GM12864 (cell line): ENCODE data around the gene CS.

Experiments
- DNase-seq: peaks from one replicate; pipeline ENCODE4 v3.0.0-alpha.2; 2011; ENCODE audit warnings: low read depth
- H3K4me3 ChIP-seq: 2 replicates; pipeline ENCODE4 v1.5.1; 2011; ENCODE audit warnings: mild to moderate bottlenecking, low read depth, low read length, control low read depth
- TF ChIP-seq, protein P1 (sequence below): IDR thresholded peaks from 2 replicates; pipeline ENCODE4 v1.5.1; 2011; ENCODE audit warnings: low read depth, mild to moderate bottlenecking, moderate library complexity, low read length, control low read depth, inconsistent platforms; ENCODE audit errors: missing control alignments

Gene CS

DNA sequence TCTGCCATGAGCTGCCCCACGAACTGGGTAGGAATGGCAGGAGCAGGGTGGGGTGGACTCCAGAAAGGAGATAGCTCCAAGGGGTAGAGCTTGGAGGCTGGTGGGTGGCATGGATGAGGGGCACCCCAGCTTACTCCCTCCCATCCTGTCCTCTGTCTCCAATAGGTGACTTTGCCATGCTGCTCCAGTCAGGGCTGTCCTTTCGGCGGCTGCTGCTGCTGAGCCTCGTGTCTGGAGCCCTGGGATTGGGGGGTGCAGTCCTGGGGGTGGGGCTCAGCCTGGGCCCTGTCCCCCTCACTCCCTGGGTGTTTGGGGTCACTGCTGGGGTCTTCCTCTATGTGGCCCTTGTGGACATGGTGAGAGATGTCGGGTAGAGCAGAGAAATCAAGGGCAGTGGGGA lies 63.1 kb downstream of the CS start:
- TF ChIP-seq, protein P1, sequence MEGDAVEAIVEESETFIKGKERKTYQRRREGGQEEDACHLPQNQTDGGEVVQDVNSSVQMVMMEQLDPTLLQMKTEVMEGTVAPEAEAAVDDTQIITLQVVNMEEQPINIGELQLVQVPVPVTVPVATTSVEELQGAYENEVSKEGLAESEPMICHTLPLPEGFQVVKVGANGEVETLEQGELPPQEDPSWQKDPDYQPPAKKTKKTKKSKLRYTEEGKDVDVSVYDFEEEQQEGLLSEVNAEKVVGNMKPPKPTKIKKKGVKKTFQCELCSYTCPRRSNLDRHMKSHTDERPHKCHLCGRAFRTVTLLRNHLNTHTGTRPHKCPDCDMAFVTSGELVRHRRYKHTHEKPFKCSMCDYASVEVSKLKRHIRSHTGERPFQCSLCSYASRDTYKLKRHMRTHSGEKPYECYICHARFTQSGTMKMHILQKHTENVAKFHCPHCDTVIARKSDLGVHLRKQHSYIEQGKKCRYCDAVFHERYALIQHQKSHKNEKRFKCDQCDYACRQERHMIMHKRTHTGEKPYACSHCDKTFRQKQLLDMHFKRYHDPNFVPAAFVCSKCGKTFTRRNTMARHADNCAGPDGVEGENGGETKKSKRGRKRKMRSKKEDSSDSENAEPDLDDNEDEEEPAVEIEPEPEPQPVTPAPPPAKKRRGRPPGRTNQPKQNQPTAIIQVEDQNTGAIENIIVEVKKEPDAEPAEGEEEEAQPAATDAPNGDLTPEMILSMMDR, result no peak
- H3K4me3 ChIP-seq, result no peak overlapping the region
- DNase-seq, result no peak

GRCh38 chr12:56236091-56236490 lies 64.0 kb downstream of the CS start:
- DNase-seq, result no peak
- TF ChIP-seq, protein P1, result no peak
- no peak overlapping the region for H3K4me3 ChIP-seq

DNA sequence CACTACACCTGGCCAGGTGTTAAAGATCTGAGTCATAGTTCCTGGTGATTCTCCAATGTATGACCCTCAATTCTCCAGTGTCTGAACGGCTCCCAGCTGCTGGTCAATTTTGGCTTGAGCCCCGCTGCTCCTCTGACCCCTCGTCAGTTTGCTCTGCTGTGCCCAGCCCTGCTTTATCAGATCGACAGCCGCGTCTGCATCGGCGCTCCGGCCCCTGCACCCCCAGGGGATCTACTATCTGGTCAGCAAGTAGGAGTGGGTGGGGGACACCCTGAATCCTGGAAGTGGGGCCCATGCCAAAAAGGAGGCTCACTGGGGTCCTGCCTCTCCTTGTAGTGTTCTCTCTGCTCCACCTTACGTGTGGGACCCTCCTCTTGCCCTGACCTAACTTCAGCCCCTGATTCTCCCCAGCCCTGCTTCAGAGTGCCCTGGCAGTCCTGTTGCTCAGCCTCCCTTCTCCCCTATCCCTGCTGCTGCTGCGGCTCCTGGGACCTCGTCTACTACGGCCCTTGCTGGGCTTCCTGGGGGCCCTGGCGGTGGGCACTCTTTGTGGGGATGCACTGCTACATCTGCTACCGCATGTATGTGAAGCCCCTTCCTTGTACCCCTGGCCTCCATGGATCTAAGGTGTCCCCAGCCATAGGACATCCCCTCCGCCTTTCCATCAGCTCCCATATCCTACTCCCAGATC lies 65.2 kb downstream of the CS start:
- no peak for DNase-seq
- TF ChIP-seq, protein P1, result no peak
- H3K4me3 ChIP-seq, result no peak overlapping the region

GRCh38 chr12:56231184-56231582 lies 68.9 kb downstream of the CS start:
- no peak overlapping the region for H3K4me3 ChIP-seq
- no peak for DNase-seq
- TF ChIP-seq, protein P1, result no peak

- DNase-seq, result no peak
- no peak overlapping the region for H3K4me3 ChIP-seq
- TF ChIP-seq, protein P1, result no peak
Observed at GRCh38 chr12:56230432-56231183, 69.5 kb downstream of the CS start.

DNA sequence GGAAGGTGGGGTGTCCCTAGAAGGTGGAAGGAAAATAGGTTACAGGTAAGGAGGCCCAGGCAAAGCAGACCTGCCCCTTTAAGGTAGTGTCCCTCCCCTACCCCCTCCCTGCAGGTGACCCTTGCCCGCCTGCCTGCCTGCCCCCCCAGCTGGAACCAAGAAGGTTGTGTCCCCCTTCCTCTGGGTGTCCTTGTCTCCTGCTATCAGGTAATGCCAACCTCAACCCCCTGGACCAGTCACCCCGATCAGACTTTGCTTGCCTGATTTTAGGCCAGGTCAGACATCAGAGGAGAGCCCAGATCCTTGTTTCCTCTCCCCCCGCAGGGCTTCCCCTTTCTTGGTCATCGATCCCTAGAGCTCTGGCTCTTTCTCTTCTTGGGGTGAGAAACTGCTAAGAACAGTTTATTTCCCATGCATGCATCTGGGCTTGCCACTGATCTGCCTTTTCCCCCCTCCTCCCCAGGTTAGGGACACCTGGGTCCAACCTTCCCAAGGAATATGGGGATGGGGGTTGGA lies 70.2 kb downstream of the CS start, which contains the start of gene SLC39A5:
SLC39A5 (plus strand) TSS at position 136 of the 516 bp plus-strand sequence. CDS start 1,224 bp downstream, outside the sequence.
- no peak within 1 kb of the TSS for H3K4me3 ChIP-seq
- TF ChIP-seq, protein P1, result no peak
- no peak for DNase-seq
